Activated gamma-delta T cell (primary cell): ENCODE results near the gene N4BP3.
A peak's percentile ranks its signal among the peaks of the same experiment; 100 is the strongest.

ENCODE experiments used
- DNase-seq: peaks from one replicate; lab custom pipeline; 2025; lab: John Stamatoyannopoulos, UW

Gene N4BP3

GRCh38 chr5:178150977-178151734 lies 37.8 kb downstream of the N4BP3 start:
- no peak for DNase-seq

- DNase-seq: no peak
These were observed 39.4 kb downstream of the N4BP3 start for GRCh38 chr5:178152491-178153444.

GRCh38 chr5:178153530-178154340 lies 40.4 kb downstream of the N4BP3 start, which contains the start of gene NHP2:
TSS of gene NHP2 (minus strand) at chr5:178153885. CDS start at chr5:178153817, 68 bp downstream.
- peak; percentile 62 for DNase-seq

- no peak for DNase-seq
These were observed 41.7 kb downstream of the N4BP3 start for GRCh38 chr5:178155065-178155464.

- no peak for DNase-seq
These were observed 46.8 kb downstream of the N4BP3 start for GRCh38 chr5:178160176-178160575.

GRCh38 chr5:178162481-178162880 lies 49.1 kb downstream of the N4BP3 start:
- DNase-seq: no peak

DNA sequence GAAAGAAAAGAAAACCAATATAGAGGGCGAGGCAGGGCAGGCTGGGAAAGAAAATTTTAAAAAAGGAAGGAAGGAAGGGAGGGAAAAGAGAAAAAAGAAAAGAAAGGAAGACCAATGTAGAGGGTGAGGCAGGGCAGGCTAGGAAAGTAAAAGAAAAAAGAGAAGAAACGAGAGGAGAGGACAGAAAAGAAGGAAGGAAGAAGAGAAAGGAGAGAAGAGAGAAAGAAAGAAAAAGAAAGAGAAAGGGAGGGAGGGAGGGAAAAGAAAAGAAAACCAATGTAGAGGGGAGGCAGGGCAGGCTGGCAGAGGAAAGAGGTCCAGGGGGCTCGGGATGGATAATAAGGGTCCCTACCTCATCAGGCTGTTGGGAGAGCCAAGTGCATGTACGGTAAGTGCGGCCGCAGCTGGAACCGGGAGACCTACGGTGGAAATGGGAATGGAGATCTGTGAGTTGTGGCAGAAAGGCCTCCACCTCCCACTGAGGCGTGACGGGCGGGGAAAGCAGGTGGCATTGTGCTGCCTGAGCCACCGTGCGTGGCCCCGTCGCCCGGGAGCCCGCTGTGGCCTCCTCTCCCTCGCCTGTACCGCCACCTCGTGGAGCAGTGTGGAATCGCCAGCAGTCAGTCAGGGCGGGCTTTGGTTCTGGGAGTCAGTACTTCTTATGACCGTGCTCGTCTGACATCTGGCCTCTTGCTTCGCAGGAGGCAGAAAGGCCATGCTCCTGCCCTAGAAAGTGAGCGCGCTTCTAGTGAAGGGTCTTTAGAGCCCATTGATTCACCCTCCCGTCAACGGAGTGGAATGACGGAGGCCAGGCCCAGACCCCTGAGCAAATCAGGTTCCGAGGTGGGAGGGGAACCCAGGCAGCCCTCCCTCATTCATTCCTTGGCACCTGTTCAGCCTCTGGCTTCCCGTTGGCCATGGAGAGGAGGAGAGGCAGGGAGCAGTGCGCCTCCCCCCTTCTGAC lies 50.7 kb downstream of the N4BP3 start:
- DNase-seq: peak; percentile 63

DNA sequence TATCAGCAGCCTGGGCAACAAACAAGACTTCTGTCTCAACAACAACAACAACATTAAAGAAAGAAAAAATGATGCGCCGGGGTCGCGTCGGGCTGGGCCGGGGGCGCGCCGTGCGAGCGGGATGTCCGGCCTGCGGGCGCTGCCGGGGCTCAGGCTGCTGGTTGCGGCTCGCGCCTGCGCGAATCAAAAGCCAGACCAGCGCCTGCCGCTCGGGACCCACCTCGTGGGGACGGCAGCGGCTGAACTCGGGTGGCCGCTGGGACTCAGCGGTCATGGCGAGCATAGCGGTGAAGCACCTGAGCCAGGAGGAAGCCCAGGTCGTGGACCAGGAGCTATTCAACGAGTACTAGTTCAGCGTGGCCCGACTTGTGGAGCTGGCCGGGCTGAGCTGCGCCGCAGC lies 52.2 kb downstream of the N4BP3 start:
- DNase-seq: no peak

GRCh38 chr5:178170455-178170854 lies 57.1 kb downstream of the N4BP3 start:
- DNase-seq: no peak

DNA sequence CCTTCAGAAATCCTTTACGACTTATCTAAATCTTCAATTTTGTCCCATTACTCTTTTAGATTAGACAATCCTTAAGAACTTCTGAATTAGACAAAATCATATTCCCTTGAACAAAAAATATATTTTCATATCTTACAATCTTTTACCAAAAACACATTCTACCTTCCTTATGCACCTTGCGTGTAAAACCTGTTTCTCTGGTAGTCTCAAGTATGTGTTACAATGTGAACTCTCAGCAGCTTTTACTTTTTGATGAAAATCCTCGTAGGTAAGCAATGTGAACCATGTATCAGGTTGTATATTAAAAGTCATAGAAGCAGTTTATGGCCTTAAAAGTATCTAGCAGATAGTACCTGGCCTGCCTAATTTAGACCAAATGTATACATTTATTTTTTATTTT lies 61.1 kb downstream of the N4BP3 start:
- no peak for DNase-seq
